Endothelial cell (in vitro differentiated cells): Measurements from ENCODE around the gene ACP2. TPM values are rescaled to one million over a fixed set of nuclear protein-coding genes. Genes with fewer than 3 reads are reported as not detected.

ENCODE experiments used
- DNase-seq: peaks from one replicate; pipeline ENCODE4 v3.0.0; 2021; ENCODE audit warnings: low spot score
- H3K27ac Mint-ChIP-seq: one replicate; pipeline ENCODE4 v1.8.0; 2021; ENCODE audit warnings: mixed read lengths, inconsistent platforms; ENCODE audit not compliant: unreplicated experiment
- H3K27me3 Mint-ChIP-seq: one replicate; pipeline ENCODE4 v1.8.0; 2021; ENCODE audit warnings: mild to moderate bottlenecking, moderate library complexity, mixed read lengths, inconsistent platforms; ENCODE audit not compliant: unreplicated experiment
- H3K36me3 Mint-ChIP-seq: one replicate; pipeline ENCODE4 v1.8.0; 2021; ENCODE audit warnings: mild to moderate bottlenecking, low read depth, mixed read lengths, inconsistent platforms; ENCODE audit not compliant: unreplicated experiment
- H3K4me1 Mint-ChIP-seq: one replicate; pipeline ENCODE4 v1.8.0; 2021; ENCODE audit warnings: mild to moderate bottlenecking, mixed read lengths, inconsistent platforms; ENCODE audit not compliant: unreplicated experiment
- H3K4me3 Mint-ChIP-seq: one replicate; pipeline ENCODE4 v1.8.0; 2021; ENCODE audit warnings: mild to moderate bottlenecking, mixed read lengths, inconsistent platforms; ENCODE audit not compliant: unreplicated experiment
- H3K9me3 Mint-ChIP-seq: one replicate; pipeline ENCODE4 v1.8.0; 2021; ENCODE audit warnings: mixed read lengths, inconsistent platforms; ENCODE audit not compliant: unreplicated experiment
- total RNA-seq: library from RNA; stranded (reverse); fragmentation: NEBNext Ultra II Directional; extraction: Animal tissue kit (Norgen Biotek cat#: 25700); gene quantifications from one replicate; pipeline ENCODE4 v1.2.1, GENCODE V29; 2021; ENCODE audit not compliant: unreplicated experiment
- TF ChIP-seq, protein P1 (sequence below): fragments of 200-600 bp; sonication (generic); IDR thresholded peaks from one replicate; pipeline ENCODE4 v1.5.0; 2021; ENCODE audit warnings: antibody characterized with exemption; ENCODE audit not compliant: unreplicated experiment

Gene ACP2
- total RNA-seq, 1 donor from 2014 or later = 52.3 TPM

DNA sequence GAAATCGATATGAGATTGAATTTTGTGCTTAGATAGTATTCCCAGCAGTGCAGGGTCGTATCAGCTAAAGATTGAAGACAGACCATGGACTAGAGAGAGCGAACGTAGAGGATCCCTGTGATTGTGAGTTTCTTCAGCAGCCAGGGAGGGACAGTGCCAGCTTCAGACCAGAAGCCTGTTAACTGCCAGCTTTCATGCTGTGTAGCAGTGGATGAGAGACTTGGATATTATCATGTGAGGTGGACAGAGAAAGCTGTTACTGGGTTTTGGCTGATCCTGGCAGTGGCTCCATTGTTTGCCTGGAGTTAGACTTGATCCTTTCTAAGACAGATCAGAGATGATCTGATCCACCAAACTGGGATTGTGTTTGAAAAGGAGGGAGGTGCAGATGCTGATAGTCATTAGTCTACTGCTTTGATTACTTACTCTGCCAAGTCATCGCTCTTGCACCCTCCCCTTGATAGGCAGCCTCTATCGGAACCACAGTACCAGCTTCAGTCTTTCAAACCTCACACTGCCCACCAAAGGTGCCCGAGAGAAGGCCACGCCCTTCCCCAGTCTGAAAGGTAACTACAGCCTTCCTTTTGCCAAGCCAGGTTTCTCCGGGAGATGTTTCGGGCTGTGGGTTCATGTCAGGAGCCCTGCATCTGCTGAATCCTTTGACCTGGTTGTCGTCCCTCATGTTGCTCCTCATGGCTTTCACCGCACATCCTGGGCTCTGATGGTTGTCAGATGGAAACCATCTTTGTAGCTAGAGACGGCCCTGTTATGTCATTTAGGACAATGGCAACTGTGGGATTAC is 37.6 kb upstream of the ACP2 start:
- Mint-ChIP-seq H3K27ac (no peak overlapping the region), H3K9me3 (no peaks in the 10 kb centered on the region), H3K4me3 (no peak overlapping the region), H3K36me3 (peaks cover 64% of the 10 kb centered on the region), H3K27me3 (peaks cover 5% of the 10 kb centered on the region), H3K4me1 (no peaks in the 10 kb centered on the region)
- TF ChIP-seq, protein P1, sequence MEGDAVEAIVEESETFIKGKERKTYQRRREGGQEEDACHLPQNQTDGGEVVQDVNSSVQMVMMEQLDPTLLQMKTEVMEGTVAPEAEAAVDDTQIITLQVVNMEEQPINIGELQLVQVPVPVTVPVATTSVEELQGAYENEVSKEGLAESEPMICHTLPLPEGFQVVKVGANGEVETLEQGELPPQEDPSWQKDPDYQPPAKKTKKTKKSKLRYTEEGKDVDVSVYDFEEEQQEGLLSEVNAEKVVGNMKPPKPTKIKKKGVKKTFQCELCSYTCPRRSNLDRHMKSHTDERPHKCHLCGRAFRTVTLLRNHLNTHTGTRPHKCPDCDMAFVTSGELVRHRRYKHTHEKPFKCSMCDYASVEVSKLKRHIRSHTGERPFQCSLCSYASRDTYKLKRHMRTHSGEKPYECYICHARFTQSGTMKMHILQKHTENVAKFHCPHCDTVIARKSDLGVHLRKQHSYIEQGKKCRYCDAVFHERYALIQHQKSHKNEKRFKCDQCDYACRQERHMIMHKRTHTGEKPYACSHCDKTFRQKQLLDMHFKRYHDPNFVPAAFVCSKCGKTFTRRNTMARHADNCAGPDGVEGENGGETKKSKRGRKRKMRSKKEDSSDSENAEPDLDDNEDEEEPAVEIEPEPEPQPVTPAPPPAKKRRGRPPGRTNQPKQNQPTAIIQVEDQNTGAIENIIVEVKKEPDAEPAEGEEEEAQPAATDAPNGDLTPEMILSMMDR = no peak
- DNase-seq = no peak

DNA sequence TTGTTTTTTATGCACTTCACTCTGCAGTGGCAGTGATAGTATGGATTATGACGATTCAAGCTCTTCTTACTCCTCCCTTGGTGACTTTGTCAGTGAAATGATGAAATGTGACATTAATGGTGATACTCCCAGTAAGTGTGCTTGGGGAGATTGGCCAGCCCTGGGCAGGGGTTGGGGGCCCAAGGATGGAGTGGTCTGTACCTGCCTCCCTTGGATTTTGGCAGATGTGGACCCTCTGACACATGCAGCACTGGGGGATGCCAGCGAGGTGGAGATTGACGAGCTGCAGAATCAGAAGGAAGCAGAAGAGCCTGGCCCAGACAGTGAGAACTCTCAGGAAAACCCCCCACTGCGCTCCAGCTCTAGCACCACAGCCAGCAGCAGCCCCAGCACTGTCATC is 35.5 kb upstream of the ACP2 start:
- TF ChIP-seq, protein P1 = no peak
- H3K9me3 Mint-ChIP-seq = no peaks in the 10 kb centered on the region
- H3K36me3 Mint-ChIP-seq = peaks cover 51% of the 10 kb centered on the region
- peak overlapping the region; percentile 17 for H3K4me3 Mint-ChIP-seq
- H3K27me3 Mint-ChIP-seq = peaks cover 4% of the 10 kb centered on the region
- no peak for DNase-seq
- H3K27ac Mint-ChIP-seq = no peak overlapping the region
- no peaks in the 10 kb centered on the region for H3K4me1 Mint-ChIP-seq

DNA sequence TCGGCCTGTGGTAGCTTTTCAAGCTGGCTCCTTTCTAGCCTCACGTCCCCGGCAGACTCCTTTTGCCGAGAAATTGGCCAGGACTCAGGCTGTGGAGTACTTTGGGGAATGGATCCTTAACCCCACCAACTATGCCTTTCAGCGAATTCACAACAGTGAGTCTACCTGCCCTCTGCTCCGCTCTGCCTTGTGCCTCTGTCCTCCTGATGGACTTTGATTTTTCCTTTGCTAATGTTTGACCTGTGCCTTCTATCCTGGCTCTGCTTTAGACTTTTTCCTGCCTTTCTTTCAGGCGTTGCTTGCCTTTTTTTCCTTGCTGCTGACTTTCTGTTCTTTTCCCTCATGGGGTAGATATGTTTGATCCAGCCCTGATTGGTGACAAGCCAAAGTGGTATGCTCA is 33.8 kb upstream of the ACP2 start:
- H3K27ac Mint-ChIP-seq = no peak overlapping the region
- peaks cover 4% of the 10 kb centered on the region for H3K27me3 Mint-ChIP-seq
- H3K9me3 Mint-ChIP-seq = no peaks in the 10 kb centered on the region
- H3K4me1 Mint-ChIP-seq = no peaks in the 10 kb centered on the region
- peak overlapping the region; percentile 67 for H3K4me3 Mint-ChIP-seq
- no peak for DNase-seq
- TF ChIP-seq, protein P1 = no peak
- H3K36me3 Mint-ChIP-seq = peaks cover 49% of the 10 kb centered on the region

DNA sequence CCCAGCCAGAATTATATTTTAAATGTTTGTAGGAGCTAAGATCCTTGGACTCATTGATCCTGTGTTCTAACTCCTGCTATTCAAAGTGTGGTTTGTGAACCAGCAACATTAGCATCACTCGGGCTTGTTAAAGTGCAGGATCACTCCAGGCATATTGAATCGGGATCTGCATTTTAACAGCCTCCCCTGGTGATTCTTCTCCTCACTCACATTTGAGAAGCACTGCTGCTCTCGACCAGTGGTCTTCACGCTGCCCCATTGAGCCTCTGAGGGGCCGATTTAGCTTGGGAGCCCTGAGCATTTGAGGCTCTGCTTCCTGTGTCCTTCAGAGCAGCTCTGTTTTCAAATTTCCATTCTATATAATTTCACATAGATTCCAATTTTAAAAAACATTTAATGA is 32.2 kb upstream of the ACP2 start:
- TF ChIP-seq, protein P1 = no peak
- Mint-ChIP-seq H3K4me3 (no peak overlapping the region), H3K27ac (no peak overlapping the region), H3K27me3 (peaks cover 4% of the 10 kb centered on the region), H3K9me3 (no peaks in the 10 kb centered on the region), H3K4me1 (no peaks in the 10 kb centered on the region), H3K36me3 (peaks cover 50% of the 10 kb centered on the region)
- no peak for DNase-seq

DNA sequence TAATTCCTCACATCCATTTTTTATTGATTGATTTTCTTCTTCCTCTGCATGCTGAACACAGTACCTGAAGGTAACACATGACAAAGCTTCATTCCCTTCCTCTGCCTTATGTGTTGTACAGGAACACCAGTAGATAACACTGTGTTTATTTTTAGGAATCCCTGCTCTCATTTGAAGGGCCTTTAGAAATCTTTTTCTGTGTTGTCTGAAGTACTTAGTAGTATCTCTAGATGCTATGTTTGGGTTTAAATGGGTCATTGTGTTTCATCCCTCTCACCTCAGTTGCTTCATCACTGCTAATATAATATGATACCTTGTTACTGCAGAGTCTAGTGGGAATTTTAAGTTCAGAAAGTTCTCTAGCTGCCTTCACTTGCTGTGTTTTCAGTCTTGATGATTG is 31.5 kb upstream of the ACP2 start:
- TF ChIP-seq, protein P1 = no peak
- Mint-ChIP-seq H3K27ac (no peak overlapping the region), H3K9me3 (no peaks in the 10 kb centered on the region), H3K36me3 (peaks cover 50% of the 10 kb centered on the region), H3K4me3 (peak overlapping the region; percentile 17), H3K4me1 (no peaks in the 10 kb centered on the region), H3K27me3 (peaks cover 1% of the 10 kb centered on the region)
- DNase-seq = no peak
